Fibroblast of lung (primary cell): ENCODE measurements around the gene NHSL1.

Experiments used
- EZH2 ChIP-seq: IDR thresholded peaks from 2 replicates; pipeline ENCODE4 v1.5.1; 2012; ENCODE audit warnings: low read length, control low read depth, mild to moderate bottlenecking; ENCODE audit errors: missing control alignments
- TF ChIP-seq, protein P1 (sequence below), 2 donors: IDR thresholded peaks in 1 of 2; conservative IDR thresholded peaks in 1 of 2; 1 replicate in 1 of 2; 2 replicates in 1 of 2; pipeline ENCODE4 v1.5.1; 2011 to 2012; ENCODE audit warnings: low read length in 2 of 2, control low read depth in 1 of 2, inconsistent platforms in 1 of 2, low read depth in 1 of 2, mild to moderate bottlenecking in 1 of 2

DNA sequence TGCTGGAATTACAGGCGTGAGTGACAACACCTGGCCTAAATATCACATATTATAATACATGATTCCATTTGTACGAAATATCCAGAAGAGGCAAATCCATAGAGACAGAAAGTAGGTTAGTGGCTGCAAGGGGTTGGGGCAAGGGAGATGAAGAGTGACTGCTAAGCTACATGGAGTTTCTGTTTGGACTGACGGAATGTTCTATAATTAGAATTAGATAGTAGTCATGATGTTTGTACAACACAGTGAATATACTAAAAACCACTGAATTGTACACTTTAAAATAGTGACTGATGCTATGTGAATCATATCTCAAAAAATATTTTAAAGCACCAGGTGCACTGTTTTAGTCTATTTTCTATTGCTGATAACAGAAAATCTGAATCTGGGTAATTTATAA, 99.0 kb downstream of the NHSL1 start:
- TF ChIP-seq, protein P1, sequence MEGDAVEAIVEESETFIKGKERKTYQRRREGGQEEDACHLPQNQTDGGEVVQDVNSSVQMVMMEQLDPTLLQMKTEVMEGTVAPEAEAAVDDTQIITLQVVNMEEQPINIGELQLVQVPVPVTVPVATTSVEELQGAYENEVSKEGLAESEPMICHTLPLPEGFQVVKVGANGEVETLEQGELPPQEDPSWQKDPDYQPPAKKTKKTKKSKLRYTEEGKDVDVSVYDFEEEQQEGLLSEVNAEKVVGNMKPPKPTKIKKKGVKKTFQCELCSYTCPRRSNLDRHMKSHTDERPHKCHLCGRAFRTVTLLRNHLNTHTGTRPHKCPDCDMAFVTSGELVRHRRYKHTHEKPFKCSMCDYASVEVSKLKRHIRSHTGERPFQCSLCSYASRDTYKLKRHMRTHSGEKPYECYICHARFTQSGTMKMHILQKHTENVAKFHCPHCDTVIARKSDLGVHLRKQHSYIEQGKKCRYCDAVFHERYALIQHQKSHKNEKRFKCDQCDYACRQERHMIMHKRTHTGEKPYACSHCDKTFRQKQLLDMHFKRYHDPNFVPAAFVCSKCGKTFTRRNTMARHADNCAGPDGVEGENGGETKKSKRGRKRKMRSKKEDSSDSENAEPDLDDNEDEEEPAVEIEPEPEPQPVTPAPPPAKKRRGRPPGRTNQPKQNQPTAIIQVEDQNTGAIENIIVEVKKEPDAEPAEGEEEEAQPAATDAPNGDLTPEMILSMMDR (conservative IDR thresholded peaks at IDR 0.05 in 1 of 2, IDR thresholded peaks at IDR 0.05 in 1 of 2; ENCODE audit: low read depth in 1 of 2, low read length in 2 of 2): no peak
- TF ChIP-seq EZH2: no peak
